Stomach (tissue), 4 donors: ENCODE data around the gene XYLB.

ENCODE experiments used
- CTCF ChIP-seq, 7 experiments: fragments of 450-650 bp in 4 of 7; fragments of 200-600 bp in 3 of 7; sonication (generic) in 3 of 7; IDR thresholded peaks; one replicate each; pipeline ENCODE4 v1.5.1; 2016 to 2019; ENCODE audit warnings: antibody characterized with exemption in 7 of 7, control low read depth in 2 of 7, mild to moderate bottlenecking in 1 of 7
- EP300 ChIP-seq: sonication (generic); formaldehyde crosslinking; IDR thresholded peaks from one replicate; pipeline ENCODE4 v1.6.1; 2017; ENCODE audit warnings: antibody characterized with exemption
- POLR2AphosphoS5 ChIP-seq, 3 donors: sonication (generic); formaldehyde crosslinking; IDR thresholded peaks; one replicate each; pipeline ENCODE4 v1.6.1; 2016; ENCODE audit warnings: antibody characterized with exemption in 3 of 3

GRCh38 chr3:38396861-38397260 lies 50.3 kb downstream of the XYLB start:
- TF ChIP-seq POLR2AphosphoS5 (IDR thresholded peaks at IDR 0.05): no peak
- TF ChIP-seq CTCF (IDR thresholded peaks at IDR 0.05): no peak
- TF ChIP-seq EP300: no peak
